HL-60 (cell line): ENCODE results near the gene SRR.

Source experiments
- CTCF ChIP-seq: IDR thresholded peaks from one replicate; pipeline ENCODE4 v1.5.1; 2011; ENCODE audit warnings: low read length, control low read depth, inconsistent platforms; ENCODE audit not compliant: insufficient read depth
- POLR2AphosphoS5 ChIP-seq: IDR thresholded peaks from 2 replicates; pipeline ENCODE4 v1.6.1; 2012; ENCODE audit warnings: low read depth

GRCh38 chr17:2336852-2337543, 33.2 kb downstream of the SRR start, which contains the start of gene SGSM2:
- TF ChIP-seq POLR2AphosphoS5 (no peak), CTCF (no peak)
